ENCODE measurements around the gene KCNA2.

Gene KCNA2

GRCh38 chr1:110563089-110563488, 43.1 kb downstream of the KCNA2 start:
- DNase-seq, result no peak

DNA sequence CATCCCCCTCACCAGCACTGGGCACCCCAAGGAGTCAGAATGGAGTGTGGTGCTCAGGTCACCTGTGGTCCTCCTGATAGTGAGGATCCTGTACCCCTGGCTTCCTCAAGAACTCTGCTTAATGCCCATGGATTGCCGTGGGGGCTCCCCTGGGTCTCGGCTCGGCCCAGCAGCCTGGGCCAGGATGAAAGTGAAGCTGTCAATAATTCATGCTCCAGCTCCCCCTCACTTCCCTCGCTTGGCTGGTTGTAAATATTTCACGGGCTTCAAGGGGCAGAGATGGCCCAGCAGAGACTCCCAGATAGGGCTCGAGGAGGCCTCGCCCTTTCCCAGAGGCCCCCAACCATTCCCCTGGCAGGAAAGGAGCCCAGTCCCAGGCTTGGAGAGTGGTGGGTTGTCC, 44.6 kb downstream of the KCNA2 start:
- no peak for DNase-seq

- no peak for DNase-seq
Observed at GRCh38 chr1:110559157-110559556, 47.0 kb downstream of the KCNA2 start.

GRCh38 chr1:110557481-110557880, 48.7 kb downstream of the KCNA2 start:
- no peak for DNase-seq

DNA sequence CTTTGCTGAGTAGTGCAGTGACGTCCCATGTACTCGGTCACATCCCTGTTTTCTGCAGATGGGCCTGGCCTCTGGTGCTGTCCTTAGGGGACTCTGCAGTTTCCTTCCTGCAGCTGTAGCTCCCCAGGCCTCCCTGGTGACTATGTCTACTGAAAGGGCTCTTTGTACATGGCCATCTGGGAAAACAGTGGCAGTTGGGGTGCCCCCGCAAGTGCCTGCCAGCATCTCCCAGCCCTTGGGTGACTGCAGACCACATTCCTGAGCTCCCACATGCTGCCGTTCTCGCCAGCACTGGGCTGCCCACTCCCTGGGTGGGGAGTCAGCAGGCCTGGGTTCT, 49.7 kb downstream of the KCNA2 start:
- DNase-seq, result no peak

DNA sequence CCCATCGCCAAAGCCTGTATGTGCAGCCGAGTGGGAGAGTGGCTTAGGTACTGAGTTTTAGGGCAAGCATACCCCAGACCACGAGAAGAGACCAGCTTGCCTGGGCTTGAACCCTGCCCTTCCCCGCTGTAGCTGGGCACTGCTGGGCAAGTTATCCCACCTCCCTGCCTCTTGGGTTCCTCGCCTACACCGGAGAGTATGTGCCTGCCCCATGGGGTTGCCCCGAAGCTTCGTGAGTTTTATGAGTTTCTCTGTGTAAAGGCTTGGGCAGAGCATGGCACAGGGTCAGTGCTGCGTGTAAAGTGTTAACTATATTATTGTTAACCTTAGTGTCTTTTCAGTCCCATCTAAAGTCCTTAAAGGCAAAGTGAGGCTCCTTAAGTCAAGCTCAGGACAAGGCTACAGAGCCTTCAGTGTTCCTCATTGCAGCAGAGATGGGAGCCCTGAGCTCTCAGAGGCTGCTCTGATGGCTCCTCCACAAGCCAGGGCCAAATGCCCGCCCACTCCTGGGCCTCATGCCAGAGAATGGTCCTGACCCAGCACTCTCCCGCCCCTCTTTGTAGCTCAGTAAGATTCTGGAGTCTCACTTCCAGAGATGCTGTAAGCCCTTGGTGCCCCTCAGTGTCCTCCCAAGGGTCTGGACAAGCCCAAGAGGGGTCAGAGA, 50.2 kb downstream of the KCNA2 start:
- DNase-seq, result no peak

DNA sequence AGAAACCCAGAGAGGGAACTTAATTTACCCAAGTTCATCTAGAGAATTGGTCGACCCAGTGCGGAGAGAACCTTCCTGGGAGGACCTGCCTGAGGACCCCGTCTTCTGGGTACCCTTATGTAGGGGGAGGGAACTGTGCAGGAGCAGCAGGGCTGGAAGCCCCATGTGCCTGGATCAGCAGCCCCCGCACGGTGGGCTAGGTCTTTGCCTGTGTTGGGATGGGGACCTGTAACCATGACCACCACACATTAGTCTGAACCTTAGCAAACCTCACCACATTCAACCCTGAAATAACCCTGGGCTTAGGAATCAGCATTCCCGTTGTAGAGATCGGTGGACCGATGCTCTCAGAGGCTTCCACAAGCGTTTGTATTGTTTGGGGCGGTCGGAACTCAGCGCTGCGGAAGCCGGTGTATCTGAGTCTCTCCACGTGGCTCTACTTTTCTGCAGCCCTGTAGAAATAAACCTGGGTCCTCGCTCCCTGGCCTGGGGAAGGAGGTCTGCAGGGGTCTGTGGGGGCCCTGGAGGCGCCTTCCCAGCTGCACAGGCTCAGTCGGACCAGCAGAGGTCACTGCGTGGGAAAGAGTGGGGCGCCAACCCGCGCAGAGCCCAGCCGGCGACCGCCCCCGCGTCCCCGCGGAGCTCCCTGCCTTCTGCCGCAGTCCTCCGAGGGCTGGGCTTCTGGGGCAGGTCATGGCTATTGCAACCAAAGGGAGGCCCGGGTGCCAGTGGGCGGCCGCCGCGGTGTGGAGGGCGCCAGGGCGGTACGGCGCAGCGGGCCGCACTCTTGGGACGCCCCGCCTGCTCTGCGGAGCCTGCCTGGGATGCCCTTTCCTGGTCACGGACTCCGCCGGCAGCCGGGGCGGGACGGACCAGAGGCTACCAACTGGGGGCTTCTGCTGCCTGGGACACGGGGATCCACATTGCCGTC, 51.0 kb downstream of the KCNA2 start:
- DNase-seq, result peak; percentile 50 to 52

DNA sequence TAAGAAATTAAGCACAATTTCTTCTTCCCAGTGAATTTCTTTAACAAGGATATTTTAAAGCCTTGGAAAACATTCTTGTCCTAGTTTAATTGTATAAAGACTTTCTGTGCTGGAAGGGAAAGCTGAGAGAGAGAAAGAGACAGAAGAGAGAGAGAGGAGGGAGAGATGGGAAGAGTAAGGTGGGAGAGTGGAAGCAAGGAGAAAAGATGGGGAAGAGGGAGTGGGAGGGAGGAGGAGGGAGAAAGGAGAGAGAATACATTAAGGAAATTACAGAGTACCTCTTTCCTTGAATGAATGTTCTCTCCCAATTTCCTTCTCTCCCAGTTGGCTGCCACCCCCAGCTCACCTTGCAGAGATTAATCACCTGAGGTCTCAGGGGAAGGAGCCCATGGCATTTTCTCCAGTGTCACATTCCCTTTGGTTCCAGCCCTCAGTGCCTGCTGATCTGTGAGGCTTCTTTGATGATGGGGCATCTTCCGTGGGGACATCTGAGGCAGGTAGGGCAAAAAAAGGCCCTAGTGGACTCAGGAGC, 54.8 kb downstream of the KCNA2 start:
- DNase-seq, result no peak

- DNase-seq, result no peak
Observed at GRCh38 chr1:110549831-110550230, 56.3 kb downstream of the KCNA2 start.

DNA sequence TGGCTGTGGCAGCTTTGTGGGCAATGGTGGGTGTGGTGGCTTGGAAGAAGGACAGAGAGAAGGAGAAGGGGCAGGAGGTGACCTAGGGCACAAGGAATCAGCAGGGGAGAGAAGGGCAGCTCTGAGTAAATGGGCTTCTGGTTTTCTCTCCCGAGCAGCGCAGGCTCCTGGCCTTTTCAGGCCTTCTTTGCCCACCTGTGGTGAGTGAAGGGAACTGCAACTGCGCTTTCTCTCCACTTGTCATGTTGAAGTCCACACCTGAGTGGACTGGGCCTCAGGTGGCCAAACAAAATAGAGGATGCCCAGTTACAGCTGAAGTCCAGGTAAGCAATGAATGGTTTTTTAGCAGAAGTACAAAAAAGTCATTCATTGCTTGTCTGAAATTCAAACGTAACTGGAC, 57.8 kb downstream of the KCNA2 start:
- DNase-seq, result no peak

DNA sequence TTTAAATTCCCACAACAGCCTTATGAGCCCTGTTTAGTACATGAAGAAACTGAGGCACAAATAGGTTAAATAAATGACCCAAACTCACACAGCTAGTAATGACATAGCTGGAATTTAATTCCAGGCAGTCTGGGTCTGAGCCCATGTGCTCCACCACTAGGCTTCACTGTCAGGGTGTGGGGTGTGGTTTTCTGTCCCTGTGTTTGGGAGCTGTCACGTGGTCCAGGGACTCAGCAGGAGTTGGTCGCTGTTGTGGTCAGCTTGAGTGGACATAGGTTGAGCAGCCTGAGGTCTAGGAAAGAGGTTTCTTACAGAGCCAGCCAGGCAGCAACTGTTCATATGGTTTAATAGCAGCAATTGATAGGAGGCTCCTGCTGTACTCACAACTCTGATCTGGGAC, 59.1 kb downstream of the KCNA2 start:
- no peak for DNase-seq

GRCh38 chr1:110545492-110545891, 60.7 kb downstream of the KCNA2 start:
- DNase-seq, result no peak

DNA sequence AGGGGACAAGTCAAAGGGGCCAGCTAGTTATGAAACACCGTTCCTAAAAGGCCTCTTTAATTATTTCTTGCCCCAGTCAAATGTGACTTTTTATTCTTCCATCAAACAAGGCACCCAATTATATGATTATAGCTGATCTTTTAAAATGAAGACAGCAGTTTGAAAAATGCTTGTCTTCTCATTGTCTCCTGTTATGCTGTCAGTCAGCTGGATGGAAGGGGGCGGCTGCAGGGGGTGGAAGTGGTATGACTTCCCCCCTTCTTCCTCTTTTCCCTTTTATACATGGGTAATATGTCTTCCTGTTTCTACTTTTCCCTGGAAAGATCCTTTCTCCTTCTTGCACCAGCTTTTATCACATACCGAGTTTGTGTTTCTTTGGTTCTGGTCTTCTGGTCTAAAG, 61.4 kb downstream of the KCNA2 start:
- DNase-seq, result no peak
